MM.1S (cell line): Measurements from ENCODE around the gene LRRC58.
"Not testable (repeated sequence)": the region's sequence is repeated elsewhere in the genome, so short reads cannot be mapped to it uniquely, and the experiment has no call there.

Experiments used
- DNase-seq: peaks from one replicate; pipeline ENCODE4 v3.0.0-alpha.2; 2015
- H2AFZ ChIP-seq: fragments of 300-600 bp; sonication (generic); 2 replicates; pipeline ENCODE4 v1.6.0; 2016; ENCODE audit warnings: antibody characterized with exemption, low read length
- H3F3A ChIP-seq: fragments of 300-600 bp; sonication (generic); 2 replicates; pipeline ENCODE4 v1.6.1; 2016; ENCODE audit warnings: mild to moderate bottlenecking, antibody characterized with exemption, low read length, moderate library complexity, mixed read lengths; ENCODE audit not compliant: insufficient read depth
- H3K27ac ChIP-seq: fragments of 300-600 bp; sonication (generic); 2 replicates; pipeline ENCODE4 v1.5.1; 2016; ENCODE audit warnings: mild to moderate bottlenecking, low read length
- H3K27me3 ChIP-seq: fragments of 300-600 bp; sonication (generic); replicated peaks from 2 replicates; pipeline ENCODE4 v1.6.0; 2016; ENCODE audit warnings: low read length; ENCODE audit not compliant: insufficient read depth
- H3K36me3 ChIP-seq: fragments of 300-600 bp; sonication (generic); replicated peaks from 2 replicates; pipeline ENCODE4 v1.6.1; 2016; ENCODE audit warnings: mild to moderate bottlenecking, low read length, mixed read lengths; ENCODE audit not compliant: insufficient read depth
- H3K4me1 ChIP-seq: fragments of 300-600 bp; sonication (generic); 2 replicates; pipeline ENCODE4 v1.6.1; 2016; ENCODE audit warnings: low read length, mixed read lengths
- H3K4me2 ChIP-seq: fragments of 300-600 bp; sonication (generic); 2 replicates; pipeline ENCODE4 v1.6.0; 2016; ENCODE audit warnings: low read depth, low read length
- H3K4me3 ChIP-seq: fragments of 300-600 bp; sonication (generic); 2 replicates; pipeline ENCODE4 v1.5.1; 2016; ENCODE audit warnings: low read length, mixed read lengths
- H3K79me2 ChIP-seq: fragments of 300-600 bp; sonication (generic); 2 replicates; pipeline ENCODE4 v1.6.1; 2016; ENCODE audit warnings: mixed run types, low read length, mixed read lengths
- H3K9ac ChIP-seq: fragments of 300-600 bp; sonication (generic); 2 replicates; pipeline ENCODE4 v1.6.1; 2016; ENCODE audit warnings: low read length, mixed read lengths
- H3K9me2 ChIP-seq: fragments of 300-600 bp; sonication (generic); replicated peaks from 2 replicates; pipeline ENCODE4 v1.6.1; 2016; ENCODE audit warnings: mild to moderate bottlenecking, low read length, mixed read lengths; ENCODE audit not compliant: insufficient read depth
- H3K9me3 ChIP-seq: fragments of 300-600 bp; sonication (generic); replicated peaks from 2 replicates; pipeline ENCODE4 v1.6.1; 2016; ENCODE audit warnings: mild to moderate bottlenecking, low read length, mixed read lengths; ENCODE audit not compliant: insufficient read depth
- H4K20me1 ChIP-seq: fragments of 300-600 bp; sonication (generic); 2 replicates; pipeline ENCODE4 v1.6.1; 2016; ENCODE audit warnings: mild to moderate bottlenecking, low read length, moderate library complexity, mixed read lengths; ENCODE audit not compliant: insufficient read depth
- EZH2 ChIP-seq: fragments of 300-600 bp; sonication (generic); optimal IDR thresholded peaks from 2 replicates; pipeline ENCODE3; 2017; ENCODE audit warnings: low read depth, mild to moderate bottlenecking, antibody characterized with exemption, low read length, mixed read lengths
- EZH2phosphoT487 ChIP-seq: fragments of 300-600 bp; sonication (generic); IDR thresholded peaks from 2 replicates; pipeline ENCODE4 v1.6.1; 2018; ENCODE audit warnings: antibody characterized with exemption, low read length
- TF ChIP-seq, protein P1 (sequence below): fragments of 300-600 bp; sonication (generic); IDR thresholded peaks from 2 replicates; pipeline ENCODE4 v1.5.1; 2016; ENCODE audit warnings: antibody characterized with exemption, low read length, mixed read lengths

Gene LRRC58

DNA sequence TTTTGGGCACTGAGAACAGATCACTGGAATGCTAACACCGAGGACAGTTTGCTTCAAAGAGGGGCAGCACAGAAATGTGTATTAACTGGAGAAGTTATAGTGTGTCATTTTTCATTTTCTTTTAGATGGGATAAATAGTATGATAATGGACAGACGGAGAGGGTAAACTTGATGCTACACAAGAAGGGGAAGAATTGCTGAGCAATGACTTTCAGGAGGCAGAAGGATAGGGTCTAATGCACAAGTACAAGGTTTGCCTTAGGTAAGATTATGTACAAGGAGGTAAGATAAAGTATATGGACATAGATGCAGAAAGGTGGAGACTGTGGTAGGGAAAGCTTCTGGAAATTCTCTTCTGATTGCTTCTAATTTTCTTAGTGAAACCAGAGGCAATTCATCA is 32.3 kb upstream of the LRRC58 start:
- Histone ChIP-seq H3K9me2 (no peaks in the 10 kb centered on the region), H3K4me3 (no peak overlapping the region), H2AFZ (no peak overlapping the region), H3F3A (no peaks in the 10 kb centered on the region), H3K4me2 (no peak overlapping the region), H3K9me3 (no peaks in the 10 kb centered on the region), H3K27me3 (no peaks in the 10 kb centered on the region), H3K9ac (no peak overlapping the region), H3K4me1 (no peaks in the 10 kb centered on the region), H3K36me3 (no peaks in the 10 kb centered on the region), H3K79me2 (no peaks in the 10 kb centered on the region), H3K27ac (no peak overlapping the region), H4K20me1 (no peaks in the 10 kb centered on the region)
- TF ChIP-seq EZH2phosphoT487 (no peak), EZH2 (no peak)
- no peak for DNase-seq

DNA sequence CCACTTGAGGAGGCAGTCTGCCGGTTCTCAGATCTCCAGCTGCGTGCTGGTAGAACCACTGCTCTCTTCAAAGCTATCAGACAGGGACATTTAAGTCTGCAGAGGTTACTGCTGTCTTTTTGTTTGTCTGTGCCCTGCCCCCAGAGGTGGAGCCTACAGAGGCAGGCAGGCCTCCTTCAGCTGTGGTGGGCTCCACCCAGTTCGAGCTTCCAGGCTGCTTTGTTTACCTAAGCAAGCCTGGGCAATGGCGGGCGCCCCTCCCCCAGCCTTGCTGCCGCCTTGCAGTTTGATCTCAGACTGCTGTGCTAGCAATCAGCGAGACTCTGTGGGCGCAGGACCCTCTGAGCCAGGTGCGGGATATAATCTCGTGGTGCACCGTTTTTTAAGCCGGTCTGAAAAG is 28.8 kb upstream of the LRRC58 start:
- not testable (repeated sequence) for H3K27me3 ChIP-seq, H3K79me2 ChIP-seq, H3K4me3 ChIP-seq, H3K9me3 ChIP-seq, H2AFZ ChIP-seq, H3K9me2 ChIP-seq, H4K20me1 ChIP-seq, DNase-seq, H3K4me2 ChIP-seq, H3F3A ChIP-seq, H3K4me1 ChIP-seq, H3K27ac ChIP-seq, H3K36me3 ChIP-seq, H3K9ac ChIP-seq

DNA sequence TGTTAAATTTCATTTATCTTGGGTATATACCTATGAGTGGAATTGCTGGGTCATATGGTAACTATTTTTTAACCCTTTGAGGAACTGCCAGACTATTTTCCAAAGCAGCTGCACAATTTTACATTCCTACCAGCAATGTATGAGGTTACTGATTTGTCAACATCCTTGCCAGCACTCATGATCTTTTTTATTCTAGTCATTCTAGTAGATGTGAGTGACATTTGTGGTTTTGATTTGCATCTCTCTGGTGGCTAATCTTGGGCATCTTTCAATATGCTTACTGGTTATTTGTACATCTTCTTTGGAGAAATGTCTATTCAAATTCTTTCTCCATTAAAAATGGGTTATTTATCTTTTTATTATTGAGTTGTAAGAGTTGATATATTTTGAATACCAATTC is 21.3 kb upstream of the LRRC58 start:
- no peaks in the 10 kb centered on the region for H3K36me3 ChIP-seq
- H3K9ac ChIP-seq: no peak overlapping the region
- no peaks in the 10 kb centered on the region for H3K9me2 ChIP-seq
- H3K79me2 ChIP-seq: no peaks in the 10 kb centered on the region
- no peaks in the 10 kb centered on the region for H3F3A ChIP-seq
- H3K4me3 ChIP-seq: no peak overlapping the region
- H2AFZ ChIP-seq: no peak overlapping the region
- no peaks in the 10 kb centered on the region for H4K20me1 ChIP-seq
- no peaks in the 10 kb centered on the region for H3K4me1 ChIP-seq
- DNase-seq: no peak
- H3K4me2 ChIP-seq: no peak overlapping the region
- no peak overlapping the region for H3K27ac ChIP-seq
- H3K27me3 ChIP-seq: no peaks in the 10 kb centered on the region
- no peaks in the 10 kb centered on the region for H3K9me3 ChIP-seq
- TF ChIP-seq, protein P1, sequence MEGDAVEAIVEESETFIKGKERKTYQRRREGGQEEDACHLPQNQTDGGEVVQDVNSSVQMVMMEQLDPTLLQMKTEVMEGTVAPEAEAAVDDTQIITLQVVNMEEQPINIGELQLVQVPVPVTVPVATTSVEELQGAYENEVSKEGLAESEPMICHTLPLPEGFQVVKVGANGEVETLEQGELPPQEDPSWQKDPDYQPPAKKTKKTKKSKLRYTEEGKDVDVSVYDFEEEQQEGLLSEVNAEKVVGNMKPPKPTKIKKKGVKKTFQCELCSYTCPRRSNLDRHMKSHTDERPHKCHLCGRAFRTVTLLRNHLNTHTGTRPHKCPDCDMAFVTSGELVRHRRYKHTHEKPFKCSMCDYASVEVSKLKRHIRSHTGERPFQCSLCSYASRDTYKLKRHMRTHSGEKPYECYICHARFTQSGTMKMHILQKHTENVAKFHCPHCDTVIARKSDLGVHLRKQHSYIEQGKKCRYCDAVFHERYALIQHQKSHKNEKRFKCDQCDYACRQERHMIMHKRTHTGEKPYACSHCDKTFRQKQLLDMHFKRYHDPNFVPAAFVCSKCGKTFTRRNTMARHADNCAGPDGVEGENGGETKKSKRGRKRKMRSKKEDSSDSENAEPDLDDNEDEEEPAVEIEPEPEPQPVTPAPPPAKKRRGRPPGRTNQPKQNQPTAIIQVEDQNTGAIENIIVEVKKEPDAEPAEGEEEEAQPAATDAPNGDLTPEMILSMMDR: no peak
- TF ChIP-seq EZH2: no peak
- no peak for TF ChIP-seq EZH2phosphoT487

DNA sequence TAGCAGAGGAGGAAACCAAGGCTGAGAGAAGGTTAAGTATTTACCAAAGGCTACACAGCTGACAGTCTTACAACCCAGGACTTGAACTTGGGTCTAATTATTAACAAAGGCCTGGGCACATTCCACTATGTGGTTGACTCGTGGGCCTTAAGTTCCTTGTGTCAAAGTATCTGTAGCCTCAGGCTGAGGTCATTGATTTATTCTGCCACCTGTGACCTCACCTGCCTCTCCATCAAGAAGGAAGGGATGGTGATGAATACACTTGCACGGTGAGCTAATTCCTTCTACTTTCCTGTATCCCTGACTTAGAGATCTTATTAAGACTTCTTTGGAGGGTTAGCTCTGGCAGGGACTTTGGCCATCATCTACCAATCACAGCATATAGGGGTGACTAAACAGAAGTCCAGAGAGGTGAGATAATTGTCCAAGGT is 19.9 kb upstream of the LRRC58 start:
- Histone ChIP-seq H3F3A (no peaks in the 10 kb centered on the region), H3K79me2 (no peaks in the 10 kb centered on the region), H3K9me3 (no peaks in the 10 kb centered on the region), H3K27ac (no peak overlapping the region), H3K4me1 (no peaks in the 10 kb centered on the region), H2AFZ (no peak overlapping the region), H3K9me2 (no peaks in the 10 kb centered on the region), H3K27me3 (no peaks in the 10 kb centered on the region), H3K36me3 (no peaks in the 10 kb centered on the region), H3K4me2 (no peak overlapping the region), H4K20me1 (no peaks in the 10 kb centered on the region), H3K4me3 (no peak overlapping the region), H3K9ac (no peak overlapping the region)
- TF ChIP-seq EZH2 (no peak), EZH2phosphoT487 (no peak)
- TF ChIP-seq, protein P1: no peak
- no peak for DNase-seq
